ENCODE data around the gene ZPR1. TPM values are rescaled to one million over a fixed set of nuclear protein-coding genes. Genes with fewer than 3 reads are reported as not detected.

ZPR1 gene
- total RNA-seq, 4 donors from 2014 or later, result 13.1 to 20.9 (median 16.4) TPM

- H3K4me3 ChIP-seq, result no peak overlapping the region
- no peaks in the 10 kb centered on the region for H3K27me3 ChIP-seq
- H3K9me3 ChIP-seq, result no peaks in the 10 kb centered on the region
- H3K4me1 ChIP-seq, result peaks cover 0 to 17% (median 11%) of the 10 kb centered on the region in 4 donors
- intact Hi-C loops (cut with DNase I; ENCODE audit: low total_unique reads), result loop anchor here (1.0 to 5.0 kb wide), 2 partner anchors 30 to 40 kb away; partner anchors contain the start of gene APOA5
- H3K36me3 ChIP-seq, result no peaks in the 10 kb centered on the region
- H3K27ac ChIP-seq, result no peak overlapping the region
- in situ Hi-C loops (cut with MboI; ENCODE audit: low pct_ligation_motif_present in 1 of 4, low pct_unique_long_range_greater_than_20kb in 1 of 4, low sequenced_read_pairs in 3 of 4), result no loop called here
- DNase-seq, result no peak
- TF ChIP-seq POLR2A (IDR thresholded peaks at IDR 0.05), result no peak
- no peak for TF ChIP-seq EP300 (IDR thresholded peaks at IDR 0.05; ENCODE audit: low read depth)
- no peak for TF ChIP-seq POLR2AphosphoS5 (IDR thresholded peaks at IDR 0.05)
- no peak for TF ChIP-seq CTCF (IDR thresholded peaks at IDR 0.05)
- WGBS, 2 donors (ENCODE audit: low coverage in 1 of 2), result 83% methylated on average over 13 of the region's 13 CpGs; no CpG with 5 or more reads in 1 of the 2 donors
These were observed 44.8 kb upstream of the ZPR1 start for GRCh38 chr11:116832350-116833290.

- no peaks in the 10 kb centered on the region for H3K9me3 ChIP-seq
- H3K27ac ChIP-seq, result no peak overlapping the region
- DNase-seq, result no peak
- TF ChIP-seq POLR2A (IDR thresholded peaks at IDR 0.05) (no peak), CTCF (IDR thresholded peaks at IDR 0.05) (no peak), POLR2AphosphoS5 (IDR thresholded peaks at IDR 0.05) (no peak), EP300 (IDR thresholded peaks at IDR 0.05; ENCODE audit: low read depth) (no peak)
- H3K36me3 ChIP-seq, result no peaks in the 10 kb centered on the region
- 71 to 88% methylated on average over 1 to 7 of the region's 7 CpGs for WGBS, 2 donors (ENCODE audit: low coverage in 1 of 2)
- in situ Hi-C loops (cut with MboI; ENCODE audit: low pct_ligation_motif_present in 1 of 4, low pct_unique_long_range_greater_than_20kb in 1 of 4, low sequenced_read_pairs in 3 of 4) (no loop called here), intact Hi-C loops (cut with DNase I; ENCODE audit: low total_unique reads) (loop anchor here (5.0 kb wide), 1 partner anchor 40 kb away; the partner anchor contains the start of gene APOA5)
- no peaks in the 10 kb centered on the region for H3K27me3 ChIP-seq
- peaks cover 0 to 17% (median 11%) of the 10 kb centered on the region in 4 donors for H3K4me1 ChIP-seq
- H3K4me3 ChIP-seq, result no peak overlapping the region
These were observed 44.0 kb upstream of the ZPR1 start for GRCh38 chr11:116831790-116832349.

GRCh38 chr11:116830184-116830912 lies 42.5 kb upstream of the ZPR1 start:
- in situ Hi-C loops (cut with MboI; ENCODE audit: low pct_ligation_motif_present in 1 of 4, low pct_unique_long_range_greater_than_20kb in 1 of 4, low sequenced_read_pairs in 3 of 4) (no loop called here), intact Hi-C loops (cut with DNase I; ENCODE audit: low total_unique reads) (loop anchor here (5.0 kb wide), 1 partner anchor 38 kb away; the partner anchor contains the start of gene APOA5)
- H3K27me3 ChIP-seq, result no peaks in the 10 kb centered on the region
- no peak for DNase-seq
- H3K36me3 ChIP-seq, result no peaks in the 10 kb centered on the region
- no peak overlapping the region for H3K27ac ChIP-seq
- H3K4me1 ChIP-seq, result peaks cover 0 to 6% (median 2%) of the 10 kb centered on the region in 4 donors
- no peaks in the 10 kb centered on the region for H3K9me3 ChIP-seq
- 97% methylated on average over 17 of the region's 17 CpGs; no CpG with 5 or more reads in 1 of the 2 donors for WGBS, 2 donors (ENCODE audit: low coverage in 1 of 2)
- H3K4me3 ChIP-seq, result no peak overlapping the region
- TF ChIP-seq EP300 (IDR thresholded peaks at IDR 0.05; ENCODE audit: low read depth), result no peak

- Histone ChIP-seq H3K9me3 (no peaks in the 10 kb centered on the region), H3K27ac (no peak within 1 kb of the TSS), H3K4me1 (no peaks in the 10 kb centered on the region), H3K4me3 (no peak within 1 kb of the TSS), H3K27me3 (no peaks in the 10 kb centered on the region), H3K36me3 (no peaks in the 10 kb centered on the region)
- intact Hi-C loops (cut with DNase I; ENCODE audit: low total_unique reads), result loop anchor here (5.0 kb wide), 1 partner anchor 37 kb away; the partner anchor contains the start of gene APOA5
- no peak for DNase-seq
- no peak for TF ChIP-seq POLR2AphosphoS5 (IDR thresholded peaks at IDR 0.05)
- no peak for TF ChIP-seq POLR2A (IDR thresholded peaks at IDR 0.05)
- no peak for TF ChIP-seq CTCF (IDR thresholded peaks at IDR 0.05)
- no peak for TF ChIP-seq EP300 (IDR thresholded peaks at IDR 0.05; ENCODE audit: low read depth)
- WGBS, 2 donors (ENCODE audit: low coverage in 1 of 2), result 80% methylated on average over 9 of the region's 9 CpGs; no CpG with 5 or more reads in 1 of the 2 donors
- in situ Hi-C loops (cut with MboI; ENCODE audit: low pct_ligation_motif_present in 1 of 4, low pct_unique_long_range_greater_than_20kb in 1 of 4, low sequenced_read_pairs in 3 of 4), result no loop called here
These were observed 41.8 kb upstream of the ZPR1 start, which contains the start of gene APOC3 for GRCh38 chr11:116829525-116830183. Gene APOC3, plus strand, starts transcription at chr11:116829907. Its CDS starts 676 bp downstream, at chr11:116830583.

Measured in transverse colon (tissue), 4 donors.